Raji (cell line): ENCODE measurements around the gene NFATC1.

Experiments
- POLR2A ChIP-seq: IDR thresholded peaks from 2 replicates; pipeline ENCODE4 v1.6.1; 2011; ENCODE audit warnings: low read depth, low read length, control low read depth; ENCODE audit not compliant: insufficient read depth

Gene NFATC1

DNA sequence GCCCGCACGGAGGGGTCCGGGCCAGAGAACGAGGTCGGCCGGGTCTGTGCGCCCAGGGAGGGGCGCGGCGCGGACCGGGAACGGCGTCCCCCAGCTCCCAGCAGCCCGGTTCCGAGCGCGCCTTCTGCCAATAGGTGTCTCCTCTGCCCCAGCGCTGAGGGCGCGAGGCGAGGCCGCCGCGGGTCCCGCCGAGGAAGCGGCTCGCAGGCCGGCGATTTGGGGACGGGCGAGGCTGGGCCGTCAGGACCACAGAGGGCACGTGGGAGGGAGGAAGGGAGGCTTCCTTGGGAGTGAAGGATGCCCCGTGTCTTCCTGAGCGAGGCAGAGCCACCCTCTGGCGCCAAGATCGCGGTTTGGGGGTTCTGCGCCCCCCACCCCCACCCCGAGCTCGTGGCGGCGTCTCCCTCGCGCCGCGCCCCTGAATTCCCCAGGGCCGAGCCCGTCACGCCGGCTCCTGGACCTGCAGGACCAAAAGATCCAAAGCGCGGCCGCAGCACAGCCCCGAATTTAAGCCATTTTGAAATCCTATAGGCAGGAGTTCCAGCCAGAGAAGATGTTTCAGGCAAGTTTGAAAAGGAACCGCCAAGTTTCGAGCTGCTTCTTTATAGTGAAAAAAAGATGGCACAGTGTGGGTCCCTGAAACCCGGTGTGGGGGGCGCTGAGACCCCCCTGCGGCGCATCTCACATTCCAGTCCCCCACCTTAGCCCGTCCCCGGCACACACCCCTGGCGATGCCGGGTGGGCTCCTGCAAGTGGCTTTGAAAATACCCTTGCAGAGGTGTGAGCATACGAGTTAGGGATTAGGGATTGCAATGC lies 909 bp downstream of the NFATC1 start:
- TF ChIP-seq POLR2A, result peak; percentile 48; the same call in 1 of the 2 replicates

DNA sequence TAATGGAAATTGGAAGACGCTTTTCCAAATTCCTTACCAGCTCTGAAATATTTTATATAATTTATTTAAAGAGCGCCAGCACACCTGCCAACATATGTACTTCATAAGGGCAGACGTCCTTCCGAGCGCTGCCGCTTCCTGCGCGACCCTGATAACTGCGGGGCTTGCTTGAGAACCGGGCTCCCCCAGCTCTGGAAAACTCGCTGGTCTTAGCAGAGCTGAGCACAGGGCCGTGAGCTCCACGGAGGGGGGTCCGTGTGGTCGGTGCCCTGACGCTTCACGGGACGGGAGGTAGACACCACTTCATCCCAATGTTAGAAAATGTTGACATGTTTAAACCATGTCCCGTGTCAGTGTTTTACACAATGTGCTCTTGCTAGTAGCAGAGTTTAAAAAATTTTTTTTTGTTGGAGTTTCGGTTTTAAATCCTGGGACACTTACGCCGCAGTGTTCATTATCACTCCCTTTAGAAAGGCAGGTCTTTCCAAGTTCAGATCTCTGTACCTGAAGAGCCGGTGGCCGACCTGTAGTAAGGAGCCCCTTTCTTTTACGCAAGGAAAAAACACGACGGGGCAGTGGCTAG lies 1.6 kb downstream of the NFATC1 start:
- no peak for TF ChIP-seq POLR2A

DNA sequence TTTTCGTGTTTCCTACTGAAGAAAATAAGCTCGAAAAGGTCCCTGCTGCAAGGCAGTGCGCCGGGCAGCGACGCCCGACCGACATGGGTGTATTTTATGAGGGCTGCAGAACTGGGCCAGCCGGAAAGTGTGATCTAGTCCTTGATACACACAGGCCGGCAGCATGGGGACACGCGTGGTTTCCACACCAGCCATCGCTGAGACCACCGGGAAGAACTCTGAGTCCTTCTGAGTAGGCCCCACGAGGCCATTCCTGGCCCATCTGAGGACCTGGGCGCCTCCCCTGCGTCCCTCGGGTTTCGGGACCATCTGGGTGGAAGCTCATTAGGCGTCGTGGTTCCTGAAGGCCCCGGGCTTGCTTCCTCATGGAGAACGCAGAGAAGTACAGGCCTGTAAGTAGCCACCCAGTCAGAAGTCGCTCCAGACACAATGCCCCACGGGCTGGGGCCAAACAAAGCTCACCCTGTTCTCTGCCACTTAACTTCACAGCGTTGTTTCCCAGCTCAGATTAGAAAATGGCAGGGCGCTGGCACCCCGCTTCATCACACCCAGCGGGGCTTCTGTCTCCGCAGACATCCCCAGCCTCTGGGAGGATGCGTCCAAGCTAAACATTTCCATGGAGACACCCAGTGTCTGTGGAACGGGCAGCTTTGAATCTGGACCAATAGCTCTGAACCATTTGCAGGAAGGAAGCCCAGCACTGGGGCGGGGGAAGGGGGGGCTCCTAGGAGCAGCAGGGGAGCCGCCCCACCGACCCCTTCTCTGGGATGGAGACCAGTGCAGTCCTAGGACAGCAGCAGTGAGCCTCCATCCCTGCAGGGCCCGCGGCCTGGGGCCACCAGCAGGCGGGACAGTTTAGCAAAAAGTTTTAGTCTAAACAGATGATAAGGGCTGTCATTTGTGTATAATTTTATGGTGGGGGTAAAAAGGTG lies 2.4 kb downstream of the NFATC1 start:
- TF ChIP-seq POLR2A, result no peak

DNA sequence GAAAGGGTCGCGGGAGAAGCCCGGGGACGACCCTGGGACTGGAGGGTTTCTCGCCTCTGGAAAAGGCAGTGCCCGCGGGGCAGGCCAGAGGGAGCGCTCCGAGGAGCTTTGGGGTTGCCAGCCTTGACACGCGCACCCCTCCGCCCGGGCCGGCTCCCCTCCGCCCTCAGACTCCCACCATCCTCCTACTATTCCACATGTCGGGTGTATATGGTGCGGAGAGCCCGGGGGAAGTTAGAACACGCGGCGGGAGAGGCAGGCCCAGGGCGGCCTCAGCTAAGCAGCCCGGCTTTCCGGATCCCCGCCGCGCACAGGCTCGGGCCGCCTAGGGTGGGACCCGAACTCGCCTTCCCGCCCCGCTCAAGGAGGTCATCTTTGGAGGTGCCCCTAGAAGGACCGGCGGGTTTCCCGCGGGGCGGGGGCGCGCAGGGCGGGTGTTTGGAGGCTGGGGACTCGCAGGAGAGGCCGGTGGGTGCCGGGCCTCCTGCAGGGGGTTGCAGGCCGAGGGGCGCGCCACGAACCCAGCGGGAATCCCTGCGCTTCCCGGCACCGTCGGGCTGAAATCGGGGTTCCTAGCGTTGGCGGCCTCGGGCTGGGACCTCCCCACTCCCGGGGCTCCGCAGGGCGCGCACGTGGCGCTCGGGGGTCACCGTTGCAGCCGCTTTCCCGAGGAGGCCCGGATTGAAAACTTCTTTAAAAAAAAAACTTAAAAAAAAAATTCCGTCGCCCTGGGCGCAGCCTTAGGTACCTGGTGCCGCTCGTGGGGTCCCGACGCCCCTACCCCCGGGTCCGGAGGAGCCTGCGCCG lies 3.7 kb downstream of the NFATC1 start:
- 0 out of 2 replicates have a peak, but pooled peaks have one; percentile 43 for TF ChIP-seq POLR2A

DNA sequence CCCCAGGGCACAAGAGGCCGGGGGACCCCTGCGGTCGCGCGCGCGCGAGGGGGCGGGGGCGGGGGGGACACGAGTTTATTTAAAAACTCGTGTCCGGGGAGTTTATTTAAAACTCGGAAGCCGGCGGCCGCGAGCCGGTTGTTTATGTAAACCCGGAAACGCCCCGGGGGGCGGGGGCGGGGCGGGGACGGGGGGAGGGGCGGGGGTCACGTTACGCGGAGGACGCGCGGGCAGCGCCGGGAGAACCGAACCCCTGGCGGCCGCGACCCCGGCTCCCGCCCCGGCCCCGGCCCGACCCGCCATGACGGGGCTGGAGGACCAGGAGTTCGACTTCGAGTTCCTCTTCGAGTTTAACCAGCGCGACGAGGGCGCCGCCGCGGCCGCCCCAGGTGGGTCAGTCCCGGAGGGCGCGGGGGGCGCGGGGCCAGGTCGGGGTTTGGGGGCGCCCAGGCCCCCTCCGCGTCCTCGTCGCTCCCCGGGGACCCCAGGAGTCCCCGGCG lies 4.4 kb downstream of the NFATC1 start:
- TF ChIP-seq POLR2A, result 0 out of 2 replicates have a peak, but pooled peaks have one; percentile 27

DNA sequence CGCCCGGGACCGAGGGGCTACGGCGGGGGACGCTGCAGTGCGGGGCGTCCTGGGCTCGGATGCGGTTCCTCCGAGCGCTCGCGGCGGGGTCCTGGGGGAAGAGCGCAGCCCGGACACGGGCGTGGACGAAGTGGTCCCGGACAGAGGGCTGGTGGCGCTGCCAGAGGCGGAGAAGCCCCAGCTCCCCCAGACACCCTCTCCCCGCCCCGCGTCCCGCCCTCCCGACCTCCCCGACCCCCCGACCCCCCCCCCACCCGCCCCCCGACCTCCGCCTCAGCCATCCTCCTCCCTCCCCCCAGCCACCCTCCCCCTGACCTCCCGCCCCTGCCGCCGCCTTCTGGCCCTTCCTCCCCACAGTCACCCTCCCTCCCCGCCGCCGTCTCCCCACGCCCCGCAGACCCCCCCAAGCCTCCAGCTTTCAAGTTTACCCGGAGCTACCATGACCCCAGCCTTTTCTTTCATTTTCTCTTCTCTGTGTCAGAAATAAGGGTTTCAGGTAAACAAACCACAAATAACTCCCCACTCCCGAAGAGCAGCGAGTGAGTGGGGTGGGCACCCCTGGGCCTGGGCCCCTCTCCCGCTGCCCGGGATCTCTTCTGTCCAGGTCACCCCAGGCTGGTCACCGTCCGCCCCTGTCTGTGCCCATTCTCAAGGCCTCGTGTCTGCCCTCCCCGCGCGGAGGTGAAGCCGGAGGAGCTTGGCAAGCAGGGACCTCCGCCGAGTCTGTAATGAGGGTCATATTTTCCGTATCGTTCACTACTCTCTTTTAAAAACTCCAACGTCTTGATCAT lies 5.1 kb downstream of the NFATC1 start:
- TF ChIP-seq POLR2A, result no peak

DNA sequence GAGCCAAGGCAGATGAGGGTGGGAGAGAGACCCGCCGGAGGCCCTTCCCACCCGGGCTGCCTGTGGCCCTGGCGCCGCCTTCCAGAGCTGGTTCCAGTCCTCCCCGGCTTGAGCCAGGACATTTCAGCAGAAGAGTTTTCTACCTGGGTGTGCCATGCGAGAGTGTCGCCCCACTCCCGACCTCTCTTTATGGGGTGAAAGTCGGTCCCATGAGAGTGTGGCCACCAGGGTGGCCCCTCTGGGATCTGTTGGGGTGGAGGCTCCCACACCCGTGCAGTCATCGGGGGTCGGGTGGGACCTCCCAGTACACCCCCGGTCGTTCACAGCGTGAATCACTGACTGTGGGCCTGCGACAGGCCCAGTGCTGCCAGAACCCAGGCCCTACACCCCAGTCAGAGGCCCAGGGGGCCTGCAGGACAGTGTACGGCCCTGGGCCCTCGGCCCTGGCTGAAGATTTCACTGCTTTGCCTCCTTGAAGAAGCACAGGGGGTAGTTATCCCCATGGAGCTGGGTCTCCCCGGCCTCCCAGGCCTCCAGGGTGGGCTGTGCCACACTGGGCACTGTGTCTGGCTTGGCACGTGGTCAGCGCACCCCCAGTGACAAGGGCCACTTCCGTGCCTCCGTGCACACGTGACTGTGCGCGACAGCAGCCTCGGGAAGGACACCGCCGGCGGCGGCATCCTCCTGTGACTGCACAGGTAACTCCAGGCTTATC lies 5.9 kb downstream of the NFATC1 start:
- TF ChIP-seq POLR2A, result no peak

DNA sequence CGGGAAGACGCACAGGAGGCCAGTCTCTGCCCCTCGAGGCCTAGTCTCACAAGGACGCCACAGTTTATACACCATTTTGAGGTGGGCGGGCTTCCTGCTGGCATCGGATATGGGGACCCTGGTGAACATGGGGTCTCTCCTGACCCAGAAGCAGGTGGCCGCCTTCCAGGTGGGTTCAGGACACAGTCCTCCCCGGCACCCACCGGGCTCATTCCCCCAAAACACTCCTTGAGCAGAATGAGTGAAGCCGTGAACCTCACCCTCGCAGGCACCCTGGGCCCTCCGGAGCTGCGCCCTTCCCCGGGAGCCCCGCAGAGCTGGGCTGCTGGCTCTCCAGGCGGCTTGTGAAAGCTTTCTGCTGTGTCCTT lies 6.5 kb downstream of the NFATC1 start:
- no peak for TF ChIP-seq POLR2A

DNA sequence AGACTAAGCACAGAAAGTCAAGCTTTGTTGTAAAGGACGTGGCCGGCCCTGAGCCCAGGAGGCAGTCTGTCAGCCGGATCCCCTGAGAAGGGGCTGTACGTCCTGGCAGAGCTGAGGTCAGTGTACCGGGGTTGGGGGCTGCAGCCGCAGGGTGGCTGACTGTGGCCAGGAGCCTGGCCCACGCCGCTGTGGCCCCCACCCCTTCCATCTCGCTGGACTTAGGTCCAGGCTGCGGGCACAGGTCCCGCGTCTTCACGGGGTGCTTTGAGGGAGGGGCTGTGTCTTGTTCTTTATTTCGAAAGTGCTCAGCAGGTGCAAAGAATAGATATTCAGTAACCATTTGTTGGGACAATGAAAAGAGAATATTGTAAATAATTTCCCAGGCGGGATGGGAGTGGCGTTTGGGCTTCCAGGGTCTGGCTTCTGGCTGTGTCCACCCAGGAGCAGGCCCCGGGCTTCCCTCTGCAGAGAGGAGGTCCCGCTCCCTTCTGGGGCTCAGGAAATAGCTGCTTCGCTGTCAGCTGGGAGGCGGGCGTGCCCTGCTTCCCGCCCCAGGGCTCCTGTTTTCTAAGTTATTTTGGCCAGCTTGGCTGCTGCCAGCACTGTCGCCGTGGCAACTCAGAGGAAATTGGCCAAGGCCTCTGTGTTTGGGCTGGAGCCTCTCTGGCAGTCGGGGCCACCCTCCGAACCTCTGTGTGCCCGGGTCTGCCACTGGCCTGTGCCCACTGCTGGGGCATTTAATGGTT lies 7.4 kb downstream of the NFATC1 start:
- no peak for TF ChIP-seq POLR2A

DNA sequence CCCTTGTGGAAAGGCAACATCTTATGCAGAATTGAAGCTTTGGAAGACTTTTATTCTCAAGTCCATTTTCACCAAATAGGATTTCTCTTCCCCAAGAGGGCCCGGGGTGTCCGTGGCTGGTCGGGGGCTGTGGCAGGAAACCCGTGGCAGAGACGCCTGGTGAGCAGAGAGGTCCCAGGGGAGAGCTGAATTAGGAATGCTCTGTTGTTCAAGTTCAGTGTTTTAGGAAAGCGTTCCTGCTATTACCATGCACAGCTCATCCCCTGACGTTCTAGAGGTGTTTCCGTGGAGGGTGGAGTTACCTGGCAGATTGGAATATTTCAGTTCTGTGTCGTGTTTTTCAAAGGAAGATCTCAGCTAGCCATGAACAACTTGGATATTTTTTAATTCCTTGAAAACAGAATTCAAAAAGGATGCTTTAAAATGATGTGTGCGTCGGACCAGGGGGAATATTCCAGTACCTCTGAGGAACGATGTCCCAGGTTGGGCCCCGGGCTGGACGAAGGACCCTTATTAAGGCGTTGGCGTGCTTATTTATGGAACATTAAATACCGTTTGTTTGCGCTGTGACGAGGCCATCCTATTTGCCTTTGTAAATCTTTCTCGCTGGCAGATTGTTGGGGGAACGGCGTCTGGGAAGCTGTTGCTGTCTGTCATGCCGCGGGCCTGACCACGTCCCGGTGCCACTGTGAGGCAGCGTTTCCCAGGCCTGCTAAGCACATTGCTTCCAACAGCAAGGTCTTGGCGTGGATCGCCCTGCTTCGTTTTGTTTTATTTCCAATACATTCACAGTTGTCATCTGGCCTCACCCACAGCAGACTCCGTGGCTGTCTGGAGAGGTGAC lies 8.2 kb downstream of the NFATC1 start:
- no peak for TF ChIP-seq POLR2A

DNA sequence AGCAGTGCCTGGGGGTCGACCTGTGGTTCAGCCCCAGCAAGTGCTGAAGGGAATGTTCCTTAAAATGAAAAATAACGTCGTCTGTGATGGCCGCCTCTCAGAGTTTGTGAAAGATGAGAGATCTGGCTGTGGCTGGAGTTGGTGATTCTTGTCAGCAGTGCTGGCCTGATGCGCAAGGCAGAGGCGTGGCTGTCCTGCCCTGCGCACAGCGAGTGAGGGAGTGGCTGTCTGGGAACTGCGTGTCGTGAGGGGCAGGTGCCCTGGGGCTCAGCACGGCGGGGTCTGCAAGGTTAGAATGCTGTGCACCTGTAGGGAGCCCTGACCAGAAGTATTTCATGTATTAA lies 8.8 kb downstream of the NFATC1 start:
- no peak for TF ChIP-seq POLR2A
